Eye (tissue), 1 donor: ENCODE measurements around the gene CFAP99.
A peak's percentile ranks its signal among the peaks of the same experiment; 100 is the strongest.

Experiments used
- DNase-seq: peaks from one replicate; pipeline ENCODE4 v3.0.0-alpha.2; 2015

The CFAP99 gene

GRCh38 chr4:2393353-2394270 is 25.1 kb upstream of the CFAP99 start:
- peak; percentile 68 for DNase-seq

GRCh38 chr4:2394528-2394927 is 24.2 kb upstream of the CFAP99 start:
- DNase-seq = no peak

- DNase-seq = no peak
Observed at GRCh38 chr4:2395038-2395437, 23.7 kb upstream of the CFAP99 start.

GRCh38 chr4:2395584-2395983 is 23.2 kb upstream of the CFAP99 start:
- no peak for DNase-seq

- DNase-seq = no peak
Observed at GRCh38 chr4:2396781-2397368, 21.9 kb upstream of the CFAP99 start.

- DNase-seq = no peak
Observed at GRCh38 chr4:2397596-2398379, 21.0 kb upstream of the CFAP99 start.

GRCh38 chr4:2399216-2399615 is 19.5 kb upstream of the CFAP99 start:
- DNase-seq = no peak

GRCh38 chr4:2399631-2400190 is 19.0 kb upstream of the CFAP99 start:
- DNase-seq = no peak

GRCh38 chr4:2400841-2401609 is 17.7 kb upstream of the CFAP99 start:
- no peak for DNase-seq

- DNase-seq = no peak
Observed at GRCh38 chr4:2401610-2401983, 17.2 kb upstream of the CFAP99 start.

- DNase-seq = peak; percentile 81
Observed at GRCh38 chr4:2402048-2402842, 16.5 kb upstream of the CFAP99 start.

- DNase-seq = no peak
Observed at GRCh38 chr4:2402941-2403340, 15.8 kb upstream of the CFAP99 start.

GRCh38 chr4:2406406-2406805 is 12.3 kb upstream of the CFAP99 start:
- no peak for DNase-seq

- DNase-seq = no peak
Observed at GRCh38 chr4:2406920-2407319, 11.8 kb upstream of the CFAP99 start.

- DNase-seq = no peak
Observed at GRCh38 chr4:2407991-2408342, 10.8 kb upstream of the CFAP99 start.

GRCh38 chr4:2408401-2408958 is 10.3 kb upstream of the CFAP99 start:
- DNase-seq = no peak

- no peak for DNase-seq
Observed at GRCh38 chr4:2408976-2409375, 9.8 kb upstream of the CFAP99 start.

GRCh38 chr4:2409381-2409783 is 9.4 kb upstream of the CFAP99 start:
- DNase-seq = no peak

GRCh38 chr4:2411786-2412510 is 6.8 kb upstream of the CFAP99 start:
- DNase-seq = no peak

GRCh38 chr4:2412534-2412884 is 6.2 kb upstream of the CFAP99 start:
- no peak for DNase-seq
